ENCODE measurements around the gene PIKFYVE. TPM values are rescaled to one million over a fixed set of nuclear protein-coding genes. Genes with fewer than 3 reads are reported as not detected.

Gene PIKFYVE
- total and polyA plus RNA-seq, 2 of the 8 experiments (the other 6 are each of a cell fraction or from before 2014, with no cell fraction given), result 8.8 to 33.5 TPM

DNA sequence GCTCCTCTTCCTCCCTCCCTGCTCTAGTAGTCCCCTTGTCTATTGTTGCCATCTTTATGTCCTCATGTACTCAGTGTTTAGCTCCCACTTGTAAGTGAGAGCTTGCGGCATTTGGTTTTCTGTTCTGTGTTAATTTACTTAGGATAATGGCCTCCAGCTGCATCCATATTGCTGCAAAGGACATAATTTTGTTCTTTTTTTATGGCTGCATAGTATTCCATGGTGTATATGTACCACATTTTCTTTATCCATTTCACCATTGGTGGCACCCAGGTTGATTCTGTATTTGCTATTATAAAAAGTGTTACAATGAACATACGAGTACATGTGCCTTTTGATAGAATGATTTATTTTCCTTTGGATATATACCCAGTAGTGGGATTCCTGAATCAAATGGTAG lies 12.5 kb downstream of the PIKFYVE start (continued):
- no peak for TF ChIP-seq HDAC6 (IDR thresholded peaks at IDR 0.05; ENCODE audit: low read depth, low read length)
